Activated CD4-positive, alpha-beta T cell treated with anti-CD3 and anti-CD28 coated beads, Interleukin-2, amount 50 U/mL, for 1 hour (primary cell): ENCODE measurements around the gene DBN1.
"Not testable (repeated sequence)": the region's sequence is repeated elsewhere in the genome, so short reads cannot be mapped to it uniquely, and the experiment has no call there.

Experiments
- DNase-seq: peaks from one replicate; pipeline ENCODE4 v3.0.0-alpha.2; 2020

The DBN1 gene

DNA sequence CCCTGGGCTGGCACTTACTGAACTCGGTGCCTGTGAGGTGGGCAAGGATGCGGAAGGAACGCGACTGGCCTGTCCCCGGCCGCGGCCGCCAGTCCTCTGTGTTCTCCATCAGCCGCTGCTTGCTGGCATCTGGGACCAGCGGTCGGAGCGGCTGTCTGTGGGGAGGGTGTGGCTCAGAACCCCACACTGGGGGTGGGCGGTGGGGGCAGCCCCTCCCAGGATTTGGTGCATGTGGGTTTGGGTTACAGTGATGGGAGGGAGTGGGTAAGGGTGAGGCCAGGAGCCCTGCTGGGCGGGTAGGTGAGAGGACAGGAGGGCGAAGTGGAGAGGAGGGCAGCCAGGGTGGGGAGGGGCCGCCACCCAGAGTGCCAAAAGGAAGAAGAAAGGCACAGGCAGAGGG lies 17.6 kb upstream of the DBN1 start:
- no peak for DNase-seq

DNA sequence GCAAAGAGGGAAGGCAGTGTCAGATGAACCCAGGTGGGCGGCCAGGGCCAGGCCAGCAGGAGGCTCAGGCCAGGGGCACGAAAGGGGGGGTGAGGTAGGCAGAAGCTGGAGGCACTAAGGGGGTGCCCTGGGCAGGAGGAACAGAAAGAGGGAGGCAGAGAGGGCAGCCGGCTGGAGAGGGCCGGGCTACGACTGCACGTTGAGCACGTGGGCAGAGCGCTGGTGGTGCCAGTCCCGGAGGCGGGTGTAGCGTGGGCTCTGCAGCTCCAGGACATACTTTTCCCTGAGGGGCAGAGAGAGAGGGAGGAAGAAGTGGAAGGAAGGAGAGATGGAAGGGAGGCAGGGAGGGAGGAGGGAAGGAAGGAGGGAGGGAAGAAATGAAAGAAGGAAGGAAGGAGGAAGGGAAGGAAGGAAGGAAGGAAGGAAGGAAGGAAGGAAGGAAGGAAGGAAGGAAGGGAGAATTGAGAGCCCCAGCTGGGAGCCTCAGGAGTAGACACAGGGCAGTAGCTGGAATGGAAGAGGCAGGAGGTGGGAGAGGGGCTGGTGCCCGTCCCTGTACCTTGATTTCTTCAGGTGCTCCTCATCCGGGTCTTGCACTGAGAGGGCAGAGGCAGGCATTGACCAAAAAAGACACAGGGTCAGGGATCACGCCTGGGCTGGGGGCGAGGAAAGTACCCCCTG lies 17.0 kb upstream of the DBN1 start:
- no peak for DNase-seq

- DNase-seq: no peak
Observed at GRCh38 chr5:177489119-177489716, 15.8 kb upstream of the DBN1 start.

DNA sequence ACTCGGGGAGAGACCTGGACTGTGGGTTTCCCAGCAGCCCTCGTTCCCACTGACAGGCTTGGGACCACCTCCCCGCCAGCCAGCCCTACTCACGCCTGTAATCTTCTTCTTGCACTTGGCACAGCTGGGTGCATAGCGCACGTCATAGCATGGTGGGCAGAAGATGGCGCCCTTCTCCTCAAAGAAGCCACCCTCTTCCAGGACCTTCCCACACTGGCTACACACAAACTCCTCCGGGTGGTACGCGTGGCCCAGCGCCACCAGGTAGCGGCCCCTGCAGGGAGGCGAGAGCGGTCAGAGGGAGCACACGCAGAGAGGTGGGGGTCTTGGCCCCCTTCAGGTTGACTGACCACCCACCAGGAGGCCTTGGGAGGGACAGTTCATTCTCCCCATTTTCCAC lies 14.5 kb upstream of the DBN1 start:
- DNase-seq: no peak

GRCh38 chr5:177487144-177487543 lies 13.7 kb upstream of the DBN1 start:
- DNase-seq: no peak

DNA sequence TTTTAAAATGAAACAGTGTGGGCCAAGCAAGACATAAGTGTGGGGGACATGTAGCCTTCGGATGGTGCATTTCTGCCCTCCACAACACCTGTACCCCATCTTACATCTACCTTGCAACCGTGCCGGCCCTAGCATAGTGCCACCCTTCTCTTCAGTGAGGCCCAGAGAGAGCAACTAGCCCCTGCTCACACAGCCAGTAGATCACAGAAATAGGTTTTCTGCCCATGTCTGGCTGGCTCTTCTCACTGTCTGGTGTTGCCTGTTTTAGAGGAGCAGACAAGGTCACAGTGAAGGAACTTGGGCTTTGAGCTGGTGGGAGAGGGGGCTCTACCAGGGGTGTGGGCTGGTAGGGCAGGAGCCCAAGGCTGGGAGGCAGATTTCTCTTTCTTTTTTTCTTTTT lies 12.8 kb upstream of the DBN1 start:
- no peak for DNase-seq

DNA sequence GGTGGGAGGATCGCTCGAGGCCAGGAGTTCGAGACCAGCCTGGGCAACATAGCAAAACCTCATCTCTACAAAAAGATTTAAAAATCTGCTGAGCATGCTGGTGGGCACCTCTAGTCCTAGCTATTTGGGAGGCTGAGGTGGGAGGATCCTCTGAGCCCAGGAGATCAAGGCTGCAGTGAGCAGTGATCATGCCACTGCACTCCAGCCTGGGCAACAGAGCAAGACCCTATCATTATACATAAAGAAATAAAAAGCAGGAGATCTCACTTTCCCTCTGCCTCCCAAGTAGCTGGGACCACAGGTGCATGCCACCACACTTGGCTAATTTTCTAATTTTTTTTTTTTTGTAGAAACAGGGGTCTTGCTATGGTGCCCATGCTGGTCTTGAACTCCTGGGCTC lies 12.3 kb upstream of the DBN1 start:
- DNase-seq: not testable (repeated sequence)

DNA sequence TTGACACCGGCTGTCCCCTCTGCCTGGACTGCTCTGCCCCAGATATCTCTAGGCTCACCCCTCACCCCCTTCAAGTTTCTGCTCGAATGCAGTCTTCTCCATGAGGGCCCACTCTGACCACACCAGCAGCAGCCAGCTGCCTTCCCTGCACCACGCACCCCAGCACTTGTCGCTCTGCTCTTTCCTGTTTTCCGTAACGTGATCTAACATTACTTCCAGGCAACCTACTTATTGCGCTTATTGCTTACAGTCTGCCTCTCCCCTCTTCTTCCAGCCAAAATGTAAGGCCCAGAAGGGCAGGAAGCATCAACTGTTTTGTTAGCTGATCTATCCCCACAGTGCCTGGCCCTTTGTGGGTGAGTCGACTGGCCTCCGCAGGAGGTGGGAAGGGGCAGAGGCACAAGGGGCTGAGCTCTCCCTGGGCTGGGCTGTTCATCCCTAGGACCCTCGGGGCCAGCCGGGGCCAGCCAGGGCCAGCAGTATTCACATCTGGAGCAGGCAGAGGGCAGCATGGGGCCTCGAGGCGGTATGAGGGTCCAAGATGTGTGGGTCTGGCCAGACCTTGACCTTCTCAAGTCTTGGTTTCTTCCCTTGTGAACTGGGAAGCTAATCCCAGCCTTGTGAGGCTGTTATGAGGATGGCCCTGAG lies 11.6 kb upstream of the DBN1 start:
- no peak for DNase-seq

GRCh38 chr5:177483994-177484901 lies 10.8 kb upstream of the DBN1 start:
- DNase-seq: no peak

DNA sequence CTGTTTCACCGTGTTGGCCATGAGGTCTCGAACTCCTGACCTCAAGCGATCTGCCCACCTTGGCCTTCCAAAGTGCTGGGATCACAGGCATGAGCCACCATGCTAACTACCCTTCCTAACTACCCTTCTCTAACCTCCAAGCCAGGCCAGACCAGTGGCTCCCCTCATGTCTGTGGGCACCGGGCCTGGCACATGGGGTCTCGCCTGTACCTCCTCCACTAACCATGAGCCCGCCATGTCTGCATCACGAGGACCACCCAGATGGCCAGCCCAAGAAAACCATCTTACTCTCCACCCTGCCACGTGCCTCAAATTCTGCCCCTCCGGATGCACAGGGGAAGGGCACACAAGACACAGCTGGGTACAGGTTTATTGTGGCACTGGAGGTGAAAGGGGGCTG lies 9.6 kb upstream of the DBN1 start:
- no peak for DNase-seq

GRCh38 chr5:177482359-177482795 lies 8.9 kb upstream of the DBN1 start:
- DNase-seq: no peak

DNA sequence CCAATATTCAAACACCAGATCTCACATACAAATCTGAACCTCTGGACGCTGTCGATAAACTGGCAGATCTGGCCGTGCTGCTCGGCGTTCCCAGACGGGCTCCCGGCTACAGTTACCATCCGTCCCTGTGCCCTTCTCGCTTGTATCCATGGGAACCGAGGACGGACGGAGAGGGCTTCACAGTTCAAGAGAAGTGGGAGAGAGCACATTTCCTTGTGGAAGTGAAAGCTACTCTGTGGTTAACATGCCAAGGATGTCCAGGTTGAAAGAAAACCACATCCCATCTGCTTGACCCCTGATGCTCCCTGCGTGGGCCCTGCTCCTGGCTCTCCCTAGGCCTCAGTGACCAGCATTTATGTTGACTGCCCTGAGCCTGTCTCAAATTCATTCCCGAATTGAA lies 6.3 kb upstream of the DBN1 start:
- DNase-seq: no peak

- no peak for DNase-seq
Observed at GRCh38 chr5:177478711-177479646, 5.5 kb upstream of the DBN1 start.

GRCh38 chr5:177477701-177478477 lies 4.5 kb upstream of the DBN1 start:
- DNase-seq: no peak

GRCh38 chr5:177476531-177477233 lies 3.2 kb upstream of the DBN1 start:
- no peak for DNase-seq

GRCh38 chr5:177475563-177476427 lies 2.4 kb upstream of the DBN1 start:
- no peak for DNase-seq

GRCh38 chr5:177474846-177475562 lies 1.6 kb upstream of the DBN1 start:
- no peak for DNase-seq

DNA sequence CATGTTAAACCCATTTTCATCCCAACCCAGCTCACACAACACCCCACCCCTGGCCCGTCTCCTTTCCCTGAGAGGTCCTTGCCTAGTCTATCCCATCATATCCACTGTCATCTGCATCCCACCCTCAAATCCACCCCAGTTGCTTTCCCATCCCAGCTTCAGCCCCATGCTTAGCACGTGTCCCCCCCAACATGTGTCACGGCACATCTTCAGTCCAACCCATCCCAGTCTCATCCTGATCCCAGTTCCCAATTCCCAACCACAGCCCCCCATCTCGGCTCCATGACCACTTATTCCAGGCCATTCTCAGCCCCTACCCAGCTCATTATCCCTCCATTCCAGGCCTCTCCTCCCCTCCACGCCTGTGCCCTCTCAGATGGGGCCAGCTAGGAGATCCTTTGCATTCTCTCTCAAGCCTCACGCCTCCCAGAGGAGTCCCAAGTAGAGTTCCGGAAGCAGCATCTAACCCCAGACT lies 605 bp upstream of the DBN1 start:
- no peak for DNase-seq
